ENCODE data around the gene ZFYVE27.

ZFYVE27 gene

DNA sequence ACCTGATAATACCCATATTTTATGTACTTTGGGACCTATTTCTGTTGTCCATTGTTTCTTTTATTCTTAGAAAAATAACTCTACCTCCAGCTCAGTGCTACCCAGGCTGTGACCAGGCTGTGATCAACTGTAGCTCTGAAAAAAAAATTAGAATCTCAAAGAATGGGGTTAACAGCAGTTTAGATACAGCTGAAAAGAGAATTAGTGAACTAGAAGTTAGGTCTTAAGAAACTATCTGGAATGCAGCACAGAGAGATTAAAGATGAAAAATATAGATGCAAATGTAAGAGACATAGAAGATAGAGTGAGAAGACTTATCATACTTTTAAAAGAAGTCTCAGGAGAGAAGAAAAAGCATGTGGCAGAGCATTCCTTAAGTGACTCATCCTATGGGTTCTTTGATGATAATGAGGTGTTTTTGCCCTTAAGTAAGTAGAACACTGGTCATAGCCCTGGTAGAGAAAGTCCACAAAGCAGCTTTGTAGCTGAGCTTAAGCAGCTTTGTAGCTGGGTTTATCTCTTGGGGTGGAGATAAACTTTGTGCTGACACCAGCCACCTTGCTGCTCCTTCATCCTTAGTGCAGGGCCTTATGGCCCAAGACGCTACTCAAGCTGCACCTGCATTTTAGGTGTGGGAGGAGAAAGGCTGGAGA, 62.2 kb downstream of the ZFYVE27 start:
- DNase-seq, result no peak

DNA sequence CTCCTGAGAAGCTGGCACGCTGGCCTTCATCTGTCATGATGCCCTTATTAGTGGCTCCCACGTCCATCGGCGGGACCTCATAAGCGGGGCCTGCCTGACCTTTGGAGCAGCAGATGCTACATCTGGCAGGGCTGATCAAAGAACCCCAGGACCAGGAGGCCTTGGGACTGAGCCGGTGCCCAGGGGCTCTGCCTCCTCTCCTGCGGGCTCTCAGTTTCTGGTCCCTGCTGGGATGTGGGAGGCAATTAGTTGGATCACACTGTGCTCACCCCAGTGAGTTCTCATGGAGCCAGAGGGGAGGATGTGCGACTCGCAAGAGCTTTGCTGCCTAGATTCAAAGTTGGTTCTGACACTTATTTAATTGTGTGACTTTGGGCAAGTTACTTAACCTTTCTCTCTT, 63.5 kb downstream of the ZFYVE27 start:
- DNase-seq, result no peak

DNA sequence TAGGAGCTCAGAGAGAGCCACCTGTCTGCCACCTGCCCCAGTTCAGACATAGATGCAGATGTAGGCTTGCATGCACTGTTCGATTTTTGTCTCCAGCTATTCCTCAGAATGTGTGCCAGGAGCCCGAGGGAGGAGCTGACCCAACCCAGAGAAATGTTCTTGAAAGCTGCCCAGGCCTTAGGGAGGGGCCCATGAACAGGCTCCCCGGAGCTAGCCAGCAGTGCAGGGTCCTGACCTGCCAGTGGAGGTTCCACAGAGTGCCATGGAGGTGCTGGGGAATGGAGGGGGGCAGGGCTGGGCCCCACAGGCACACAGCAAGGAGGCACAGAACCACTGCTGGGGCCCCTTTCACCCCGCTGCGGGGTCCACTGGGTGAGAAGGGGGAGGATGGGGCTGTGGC, 64.5 kb downstream of the ZFYVE27 start:
- DNase-seq, result no peak

DNA sequence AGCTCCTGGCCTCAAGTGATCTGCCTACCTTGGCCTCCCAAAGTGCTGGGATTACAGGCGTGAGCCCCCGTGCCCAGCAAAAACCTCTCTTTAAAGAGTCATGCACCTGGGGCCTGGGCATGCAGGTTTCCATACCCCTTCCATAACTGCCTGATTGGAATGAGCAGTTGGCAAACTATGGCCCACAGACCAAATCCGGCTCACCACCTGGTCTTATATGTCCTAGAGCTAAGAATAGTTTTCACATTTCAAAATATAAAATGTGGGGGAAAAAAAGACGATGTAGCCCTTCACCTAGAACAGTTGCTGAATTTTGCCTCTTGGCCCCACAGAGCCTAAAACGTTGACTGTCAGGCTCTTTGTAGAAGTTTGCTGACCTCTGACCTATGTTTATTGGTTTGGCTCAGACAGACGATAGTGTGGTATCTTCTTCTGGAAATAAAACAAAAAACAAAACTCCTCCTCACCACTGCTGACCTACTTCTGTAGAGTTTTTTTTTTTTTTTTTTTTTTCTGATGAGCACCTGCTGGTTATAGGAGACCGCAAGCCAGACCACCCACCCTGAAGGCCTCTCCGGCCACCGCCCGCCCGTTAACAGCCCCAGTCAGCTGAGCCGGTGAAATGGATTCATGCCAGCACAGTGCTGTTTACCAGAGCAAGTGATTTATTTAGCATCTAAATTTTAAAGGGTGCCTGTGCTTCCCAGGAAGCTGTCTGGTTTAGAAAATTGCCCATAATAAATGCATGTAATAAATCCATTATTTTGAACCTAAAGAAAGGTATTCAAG, 68.4 kb downstream of the ZFYVE27 start:
- no peak for DNase-seq

DNA sequence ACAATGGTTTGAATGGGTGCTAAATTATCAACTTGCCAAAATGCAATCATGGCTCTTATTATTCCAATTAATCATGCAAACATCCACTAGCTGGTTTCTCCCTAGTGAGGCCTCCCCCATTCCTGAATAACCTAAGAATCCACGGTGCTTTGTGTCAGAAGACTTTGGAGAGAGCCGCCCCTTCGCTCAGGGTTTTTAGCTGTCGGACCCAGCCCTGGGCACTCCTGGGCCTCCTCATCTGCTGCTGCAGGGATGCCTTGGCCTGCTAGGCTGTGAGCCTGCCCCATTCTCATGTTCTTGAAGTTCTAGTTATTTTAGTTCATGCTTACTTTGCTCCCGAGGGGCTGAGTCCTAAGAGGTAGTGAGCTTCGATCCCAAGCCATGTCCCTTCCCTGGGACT, 69.0 kb downstream of the ZFYVE27 start:
- no peak for DNase-seq

DNA sequence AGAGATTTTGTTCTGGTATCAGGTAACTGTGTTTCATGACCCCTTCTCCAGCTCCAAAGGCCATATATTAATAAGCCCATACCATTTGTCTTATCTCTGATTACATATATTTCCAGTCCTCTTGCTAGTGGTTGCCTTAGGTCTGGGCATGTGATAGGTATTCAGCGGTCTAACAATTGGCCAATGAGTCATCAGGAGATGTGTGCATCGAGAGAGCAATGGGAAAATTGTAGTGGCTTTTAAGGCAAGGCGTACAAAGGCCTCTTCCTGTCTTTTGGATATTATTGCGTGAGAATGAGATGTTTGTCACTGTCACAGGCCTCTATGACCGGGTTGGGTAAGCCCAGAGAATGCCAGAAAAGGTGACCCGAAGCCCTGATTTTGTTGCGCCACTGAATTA, 73.5 kb downstream of the ZFYVE27 start:
- no peak for DNase-seq

All from SHP77 treated with DMSO at 0.1 percent for 48 hours (cell line).